NCI-H2196 treated with DMSO at 0.1 percent for 48 hours (cell line): ENCODE data around the gene MBTD1.

ENCODE experiments used
- DNase-seq: peaks from one replicate; lab custom pipeline; 2025; ENCODE audit not compliant: unreplicated experiment; lab: John Stamatoyannopoulos, UW

MBTD1 gene

GRCh38 chr17:51152766-51153209, 107.1 kb downstream of the MBTD1 start:
- DNase-seq, result peak; percentile 45

- no peak for DNase-seq
Observed at GRCh38 chr17:51150932-51151331, 108.9 kb downstream of the MBTD1 start.

- DNase-seq, result no peak
Observed at GRCh38 chr17:51149163-51149562, 110.7 kb downstream of the MBTD1 start.

GRCh38 chr17:51147650-51148049, 112.2 kb downstream of the MBTD1 start:
- no peak for DNase-seq

- no peak for DNase-seq
Observed at GRCh38 chr17:51144266-51145022, 115.4 kb downstream of the MBTD1 start.

GRCh38 chr17:51142597-51142996, 117.3 kb downstream of the MBTD1 start:
- no peak for DNase-seq

GRCh38 chr17:51135956-51136355, 123.9 kb downstream of the MBTD1 start:
- DNase-seq, result no peak

GRCh38 chr17:51133365-51133764, 126.5 kb downstream of the MBTD1 start:
- DNase-seq, result no peak

- no peak for DNase-seq
Observed at GRCh38 chr17:51132964-51133319, 126.9 kb downstream of the MBTD1 start.

GRCh38 chr17:51128076-51128475, 131.8 kb downstream of the MBTD1 start:
- DNase-seq, result no peak
